GM18526 (cell line): ENCODE measurements around the gene COL25A1.

ENCODE experiments used
- POLR2A ChIP-seq: IDR thresholded peaks from 3 replicates; pipeline ENCODE4 v1.6.1; 2011; ENCODE audit not compliant: insufficient read length; ENCODE audit errors: extremely low read depth

COL25A1 gene

GRCh38 chr4:108779958-108780357, 522.5 kb downstream of the COL25A1 start:
- no peak for TF ChIP-seq POLR2A

GRCh38 chr4:108777388-108777787, 525.1 kb downstream of the COL25A1 start:
- no peak for TF ChIP-seq POLR2A

- TF ChIP-seq POLR2A, result no peak
Measured at GRCh38 chr4:108775921-108776320, 526.5 kb downstream of the COL25A1 start.

GRCh38 chr4:108774809-108775530, 527.5 kb downstream of the COL25A1 start:
- TF ChIP-seq POLR2A, result no peak

GRCh38 chr4:108772402-108772801, 530.1 kb downstream of the COL25A1 start:
- TF ChIP-seq POLR2A, result no peak

GRCh38 chr4:108766058-108766457, 536.4 kb downstream of the COL25A1 start:
- TF ChIP-seq POLR2A, result no peak

GRCh38 chr4:108763986-108764385, 538.5 kb downstream of the COL25A1 start:
- TF ChIP-seq POLR2A, result no peak

- no peak for TF ChIP-seq POLR2A
Measured at GRCh38 chr4:108763226-108763593, 539.2 kb downstream of the COL25A1 start.

GRCh38 chr4:108762559-108763225, 539.8 kb downstream of the COL25A1 start, which contains the start of gene ETNPPL:
TSS of gene ETNPPL (minus strand) at chr4:108763053. CDS start at chr4:108762898, 155 bp downstream.
- no peak for TF ChIP-seq POLR2A
